HEK293 (cell line): ENCODE measurements around the gene INS.

Experiments used
- CTCF ChIA-PET: fragments of 350-600 bp; formaldehyde crosslinking; extraction: SDS; loops from one replicate; lab custom pipeline; 2021; ENCODE audit warnings: antibody characterized with exemption; lab: Yijun Ruan, JAX
- POLR2A ChIA-PET: fragments of 300-600 bp; formaldehyde crosslinking; extraction: SDS; loops from one replicate; lab custom pipeline; 2020; ENCODE audit warnings: antibody characterized with exemption, inconsistent platforms; lab: Yijun Ruan, JAX
- H3K27ac ChIP-seq: fragments of 200-500 bp; sonication (Bioruptor generic); 2 replicates; pipeline ENCODE4 v1.5.1; 2014; ENCODE audit warnings: low read depth, low read length, control low read depth, inconsistent platforms; ENCODE audit errors: extremely low read depth
- H3K36me3 ChIP-seq, 2 experiments: fragments of 200-500 bp in 1 of 2; sonication (Bioruptor generic) in 1 of 2; 1 replicate in 1 of 2; 2 replicates in 1 of 2; pipeline ENCODE4 v1.5.1; 2014 to 2017; ENCODE audit warnings: inconsistent platforms in 2 of 2, low read length in 2 of 2; ENCODE audit not compliant: control insufficient read depth in 2 of 2, insufficient read depth in 1 of 2
- H3K4me1 ChIP-seq: fragments of 200-500 bp; sonication (Bioruptor generic); 2 replicates; pipeline ENCODE4 v1.5.1; 2014; ENCODE audit warnings: mild to moderate bottlenecking, low read length, inconsistent platforms; ENCODE audit not compliant: control insufficient read depth, insufficient read depth
- H3K4me3 ChIP-seq: 2 replicates; pipeline ENCODE4 v1.5.1; 2011; ENCODE audit warnings: low read depth, mild to moderate bottlenecking, control low read depth, low read length, moderate library complexity
- H3K9me3 ChIP-seq: fragments of 200-500 bp; sonication (Bioruptor generic); 2 replicates; pipeline ENCODE4 v1.5.1; 2014; ENCODE audit warnings: low read depth, low read length, inconsistent platforms; ENCODE audit not compliant: control insufficient read depth, insufficient read depth
- GLI2 ChIP-seq: fragments of 450-650 bp; formaldehyde crosslinking; IDR thresholded peaks from 2 replicates; pipeline ENCODE4; 2017; ENCODE audit warnings: missing biosample characterization, missing genetic modification characterization, low read depth, borderline replicate concordance
- KLF1 ChIP-seq: fragments of 450-650 bp; formaldehyde crosslinking; IDR thresholded peaks from 2 replicates; pipeline ENCODE4 v1.5.1; 2016; ENCODE audit warnings: missing biosample characterization, missing genetic modification characterization
- KLF9 ChIP-seq: fragments of 450-650 bp; formaldehyde crosslinking; IDR thresholded peaks from 2 replicates; pipeline ENCODE4 v1.5.1; 2016; ENCODE audit warnings: missing biosample characterization, missing genetic modification characterization, low read depth
- RBAK ChIP-seq: fragments of 450-650 bp; formaldehyde crosslinking; IDR thresholded peaks from 2 replicates; pipeline ENCODE4 v1.5.1; 2016; ENCODE audit warnings: missing biosample characterization, missing genetic modification characterization
- SALL2 ChIP-seq: fragments of 450-650 bp; formaldehyde crosslinking; IDR thresholded peaks from 2 replicates; pipeline ENCODE4 v1.5.0; 2017; ENCODE audit warnings: missing biosample characterization, mild to moderate bottlenecking, missing genetic modification characterization, borderline replicate concordance
- SP2 ChIP-seq: fragments of 450-650 bp; formaldehyde crosslinking; IDR thresholded peaks from 2 replicates; pipeline ENCODE4 v1.5.1; 2016; ENCODE audit warnings: missing biosample characterization, missing genetic modification characterization
- ZBTB21 ChIP-seq: fragments of 450-650 bp; formaldehyde crosslinking; IDR thresholded peaks from 2 replicates; pipeline ENCODE4 v1.5.1; 2017; ENCODE audit warnings: missing biosample characterization, missing genetic modification characterization
- ZFP37 ChIP-seq: fragments of 450-650 bp; formaldehyde crosslinking; IDR thresholded peaks from 2 replicates; pipeline ENCODE4 v1.5.1; 2016; ENCODE audit warnings: missing biosample characterization, missing genetic modification characterization
- ZFP41 ChIP-seq: fragments of 450-650 bp; formaldehyde crosslinking; IDR thresholded peaks from 2 replicates; pipeline ENCODE4 v1.5.1; 2016; ENCODE audit warnings: missing biosample characterization, missing genetic modification characterization, borderline replicate concordance
- ZIC2 ChIP-seq: fragments of 450-650 bp; formaldehyde crosslinking; IDR thresholded peaks from 2 replicates; pipeline ENCODE4 v1.5.1; 2016; ENCODE audit warnings: missing biosample characterization, missing genetic modification characterization
- ZNF18 ChIP-seq: fragments of 450-650 bp; formaldehyde crosslinking; IDR thresholded peaks from 2 replicates; pipeline ENCODE4 v1.5.1; 2016; ENCODE audit warnings: missing biosample characterization, missing genetic modification characterization
- ZNF280C ChIP-seq: fragments of 450-650 bp; formaldehyde crosslinking; IDR thresholded peaks from 2 replicates; pipeline ENCODE4 v1.5.1; 2016; ENCODE audit warnings: missing biosample characterization, missing genetic modification characterization
- ZNF302 ChIP-seq: fragments of 450-650 bp; formaldehyde crosslinking; IDR thresholded peaks from 2 replicates; pipeline ENCODE4 v1.5.1; 2016; ENCODE audit warnings: missing biosample characterization, missing genetic modification characterization, low read depth
- ZNF362 ChIP-seq: fragments of 450-650 bp; formaldehyde crosslinking; IDR thresholded peaks from 2 replicates; pipeline ENCODE4 v1.5.1; 2016; ENCODE audit warnings: missing biosample characterization, missing genetic modification characterization
- ZNF366 ChIP-seq: fragments of 450-650 bp; formaldehyde crosslinking; conservative IDR thresholded peaks from 2 replicates; pipeline ENCODE4 v1.5.1; 2016; ENCODE audit warnings: missing biosample characterization, missing genetic modification characterization
- ZNF521 ChIP-seq: fragments of 450-650 bp; formaldehyde crosslinking; IDR thresholded peaks from 2 replicates; pipeline ENCODE4 v1.5.1; 2017; ENCODE audit warnings: missing biosample characterization, mild to moderate bottlenecking, missing genetic modification characterization
- ZNF529 ChIP-seq: fragments of 450-650 bp; formaldehyde crosslinking; IDR thresholded peaks from 2 replicates; pipeline ENCODE4 v1.5.1; 2017; ENCODE audit warnings: missing genetic modification characterization, missing biosample characterization; ENCODE audit not compliant: insufficient replicate concordance
- ZNF544 ChIP-seq: fragments of 450-650 bp; formaldehyde crosslinking; IDR thresholded peaks from 2 replicates; pipeline ENCODE4 v1.5.0; 2017; ENCODE audit warnings: missing biosample characterization, missing genetic modification characterization
- ZNF692 ChIP-seq: fragments of 450-650 bp; formaldehyde crosslinking; IDR thresholded peaks from 2 replicates; pipeline ENCODE4 v1.5.1; 2016; ENCODE audit warnings: missing biosample characterization, missing genetic modification characterization
- ZSCAN18 ChIP-seq: fragments of 450-650 bp; formaldehyde crosslinking; IDR thresholded peaks from 2 replicates; pipeline ENCODE4 v1.5.1; 2016; ENCODE audit warnings: missing biosample characterization, missing genetic modification characterization
- ZSCAN23 ChIP-seq: fragments of 450-650 bp; formaldehyde crosslinking; IDR thresholded peaks from 2 replicates; pipeline ENCODE4 v1.5.1; 2016; ENCODE audit warnings: missing biosample characterization, missing genetic modification characterization

The INS gene

GRCh38 chr11:2121227-2122130, 39.5 kb downstream of the INS start:
- POLR2A ChIA-PET = no interaction called here
- CTCF ChIA-PET = interaction anchor here (1.0 to 1.4 kb wide), 2 partner anchors 30 to 239 kb away, joined by 5 to 6 read pairs; no protein-coding TSS in a partner anchor
- H3K4me1 ChIP-seq = no peaks in the 10 kb centered on the region
- H3K4me3 ChIP-seq = no peak overlapping the region
- no peaks in the 10 kb centered on the region for H3K36me3 ChIP-seq
- TF ChIP-seq SP2 (tag by site-specific recombination) (no peak), ZNF366 (tag by site-specific recombination) (no peak), GLI2 (tag by site-specific recombination) (no peak), ZBTB21 (tag by site-specific recombination) (no peak), ZNF18 (tag by site-specific recombination) (no peak), ZNF529 (tag by site-specific recombination) (no peak), ZSCAN18 (no peak), ZNF362 (tag by site-specific recombination) (no peak), ZFP37 (tag by site-specific recombination) (no peak), RBAK (tag by site-specific recombination) (no peak), ZNF280C (tag by site-specific recombination) (no peak), ZSCAN23 (no peak), ZFP41 (tag by site-specific recombination) (no peak), SALL2 (tag by site-specific recombination) (no peak), KLF9 (tag by site-specific recombination) (no peak)
- TF ChIP-seq, all 188 proteins: peak for 0
- Histone ChIP-seq H3K9me3 (no peaks in the 10 kb centered on the region), H3K27ac (no peak overlapping the region)

GRCh38 chr11:2120359-2121100, 40.5 kb downstream of the INS start:
- POLR2A ChIA-PET = no interaction called here
- Histone ChIP-seq H3K4me3 (no peak overlapping the region), H3K9me3 (no peaks in the 10 kb centered on the region), H3K36me3 (no peaks in the 10 kb centered on the region), H3K4me1 (no peaks in the 10 kb centered on the region), H3K27ac (no peak overlapping the region)
- no peak for TF ChIP-seq ZNF692 (tag by site-specific recombination)
- no peak for TF ChIP-seq ZNF302 (tag by site-specific recombination)
- TF ChIP-seq ZNF521 (tag by site-specific recombination) = no peak
- no peak for TF ChIP-seq ZNF544 (tag by site-specific recombination)
- TF ChIP-seq ZIC2 (tag by site-specific recombination) = peak; percentile 16; the same call in 1 of the 2 replicates
- peak; percentile 72 for TF ChIP-seq KLF1 (tag by site-specific recombination)
- CTCF ChIA-PET = interaction anchor here (1.0 to 1.4 kb wide), 2 partner anchors 30 to 238 kb away, joined by 5 to 6 read pairs; no protein-coding TSS in a partner anchor
